Measurements from ENCODE around the gene DENND10.
"Not testable (repeated sequence)": the region's sequence is repeated elsewhere in the genome, so short reads cannot be mapped to it uniquely, and the experiment has no call there.

DNA sequence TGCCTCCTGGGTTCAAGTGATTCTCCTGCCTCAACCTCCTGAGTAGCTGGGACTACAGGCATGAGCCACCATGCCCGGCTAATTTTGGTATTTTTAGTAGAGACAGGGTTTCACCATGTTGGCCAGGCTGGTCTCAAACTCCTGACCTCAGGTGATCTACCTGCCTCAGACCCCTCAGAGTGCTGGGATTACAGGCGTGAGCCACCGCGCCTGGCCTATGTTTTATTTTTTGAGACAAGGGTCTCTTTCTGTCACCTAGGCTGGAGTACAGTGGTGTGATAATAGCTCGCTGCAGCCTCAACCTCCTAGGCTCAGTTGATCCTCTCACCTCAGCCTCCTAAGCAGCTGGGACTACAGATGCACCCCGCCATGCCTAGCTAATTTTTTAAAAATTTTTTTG, 47.7 kb downstream of the DENND10 start:
- TF ChIP-seq, protein P1, sequence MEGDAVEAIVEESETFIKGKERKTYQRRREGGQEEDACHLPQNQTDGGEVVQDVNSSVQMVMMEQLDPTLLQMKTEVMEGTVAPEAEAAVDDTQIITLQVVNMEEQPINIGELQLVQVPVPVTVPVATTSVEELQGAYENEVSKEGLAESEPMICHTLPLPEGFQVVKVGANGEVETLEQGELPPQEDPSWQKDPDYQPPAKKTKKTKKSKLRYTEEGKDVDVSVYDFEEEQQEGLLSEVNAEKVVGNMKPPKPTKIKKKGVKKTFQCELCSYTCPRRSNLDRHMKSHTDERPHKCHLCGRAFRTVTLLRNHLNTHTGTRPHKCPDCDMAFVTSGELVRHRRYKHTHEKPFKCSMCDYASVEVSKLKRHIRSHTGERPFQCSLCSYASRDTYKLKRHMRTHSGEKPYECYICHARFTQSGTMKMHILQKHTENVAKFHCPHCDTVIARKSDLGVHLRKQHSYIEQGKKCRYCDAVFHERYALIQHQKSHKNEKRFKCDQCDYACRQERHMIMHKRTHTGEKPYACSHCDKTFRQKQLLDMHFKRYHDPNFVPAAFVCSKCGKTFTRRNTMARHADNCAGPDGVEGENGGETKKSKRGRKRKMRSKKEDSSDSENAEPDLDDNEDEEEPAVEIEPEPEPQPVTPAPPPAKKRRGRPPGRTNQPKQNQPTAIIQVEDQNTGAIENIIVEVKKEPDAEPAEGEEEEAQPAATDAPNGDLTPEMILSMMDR (conservative IDR thresholded peaks at IDR 0.05; ENCODE audit: low read depth in 2 of 2), result not testable (repeated sequence)
- TF ChIP-seq CREB1 (CRISPR knock-in tag; IDR thresholded peaks at IDR 0.05; ENCODE audit: low read depth); EZH2 (IDR thresholded peaks at IDR 0.05; ENCODE audit: low read depth, unreplicated experiment); EZH2phosphoT487 (IDR thresholded peaks at IDR 0.05; ENCODE audit: unreplicated experiment); POLR2AphosphoS5 (IDR thresholded peaks at IDR 0.05; ENCODE audit: low read depth): not testable (repeated sequence)
- TF ChIP-seq, protein P2, sequence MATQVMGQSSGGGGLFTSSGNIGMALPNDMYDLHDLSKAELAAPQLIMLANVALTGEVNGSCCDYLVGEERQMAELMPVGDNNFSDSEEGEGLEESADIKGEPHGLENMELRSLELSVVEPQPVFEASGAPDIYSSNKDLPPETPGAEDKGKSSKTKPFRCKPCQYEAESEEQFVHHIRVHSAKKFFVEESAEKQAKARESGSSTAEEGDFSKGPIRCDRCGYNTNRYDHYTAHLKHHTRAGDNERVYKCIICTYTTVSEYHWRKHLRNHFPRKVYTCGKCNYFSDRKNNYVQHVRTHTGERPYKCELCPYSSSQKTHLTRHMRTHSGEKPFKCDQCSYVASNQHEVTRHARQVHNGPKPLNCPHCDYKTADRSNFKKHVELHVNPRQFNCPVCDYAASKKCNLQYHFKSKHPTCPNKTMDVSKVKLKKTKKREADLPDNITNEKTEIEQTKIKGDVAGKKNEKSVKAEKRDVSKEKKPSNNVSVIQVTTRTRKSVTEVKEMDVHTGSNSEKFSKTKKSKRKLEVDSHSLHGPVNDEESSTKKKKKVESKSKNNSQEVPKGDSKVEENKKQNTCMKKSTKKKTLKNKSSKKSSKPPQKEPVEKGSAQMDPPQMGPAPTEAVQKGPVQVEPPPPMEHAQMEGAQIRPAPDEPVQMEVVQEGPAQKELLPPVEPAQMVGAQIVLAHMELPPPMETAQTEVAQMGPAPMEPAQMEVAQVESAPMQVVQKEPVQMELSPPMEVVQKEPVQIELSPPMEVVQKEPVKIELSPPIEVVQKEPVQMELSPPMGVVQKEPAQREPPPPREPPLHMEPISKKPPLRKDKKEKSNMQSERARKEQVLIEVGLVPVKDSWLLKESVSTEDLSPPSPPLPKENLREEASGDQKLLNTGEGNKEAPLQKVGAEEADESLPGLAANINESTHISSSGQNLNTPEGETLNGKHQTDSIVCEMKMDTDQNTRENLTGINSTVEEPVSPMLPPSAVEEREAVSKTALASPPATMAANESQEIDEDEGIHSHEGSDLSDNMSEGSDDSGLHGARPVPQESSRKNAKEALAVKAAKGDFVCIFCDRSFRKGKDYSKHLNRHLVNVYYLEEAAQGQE (IDR thresholded peaks at IDR 0.05; ENCODE audit: unreplicated experiment), result not testable (repeated sequence)

All from GM23338 (cell line).